ENCODE measurements around the gene CENATAC. TPM values are rescaled to one million over a fixed set of nuclear protein-coding genes. Genes with fewer than 3 reads are reported as not detected.
"Not testable (repeated sequence)": the region's sequence is repeated elsewhere in the genome, so short reads cannot be mapped to it uniquely, and the experiment has no call there.

Gene CENATAC
- total RNA-seq, 2 experiments from 2014 or later = 47.7 to 60.6 TPM

- Histone ChIP-seq H3K9me2 (ENCODE audit: insufficient read depth, low read length) (no peaks in the 10 kb centered on the region), H3K4me2 (ENCODE audit: low read length) (peak within 1 kb of the TSS; percentile 91), H3K4me1 (ENCODE audit: insufficient read depth, low read length, poor library complexity, severe bottlenecking) (peaks cover 13% of the 10 kb centered on the region), H3K27ac (ENCODE audit: low read depth, low read length, poor library complexity, severe bottlenecking) (peak within 1 kb of the TSS; percentile 65), H3K36me3 (ENCODE audit: insufficient read depth, low read length) (peaks cover 36% of the 10 kb centered on the region), H3K79me2 (ENCODE audit: insufficient read depth, low read depth, low read length) (peaks cover 22% of the 10 kb centered on the region), H3K4me3 (ENCODE audit: low read depth, low read length, poor library complexity, severe bottlenecking) (peak within 1 kb of the TSS; percentile 82), H3K9me3 (ENCODE audit: low read length) (no peaks in the 10 kb centered on the region), H2AFZ (ENCODE audit: low read length) (peak within 1 kb of the TSS; percentile 83), H4K20me1 (ENCODE audit: insufficient read depth, low read length) (no peaks in the 10 kb centered on the region)
- no TSS peak for BruUV-seq (replicated peaks)
- TF ChIP-seq EZH2phosphoT487 (IDR thresholded peaks at IDR 0.05; ENCODE audit: borderline replicate concordance, low read depth, low read length) (no peak), CTCF (conservative IDR thresholded peaks at IDR 0.05; ENCODE audit: low read length) (peak; percentile 50; the same call in 1 of the 2 replicates)
- POLR2A ChIA-PET = interaction anchor here (0.7 to 2.0 kb wide), 12 partner anchors 10 to 60 kb away, joined by 3 to 7 read pairs (median 4); partner anchors contain the start of genes CENATAC and VPS11
- peak; percentile 99 for DNase-seq (ENCODE audit: low spot score)
- CTCF ChIA-PET (ENCODE audit: unreplicated experiment) = interaction anchor here (0.6 to 1.0 kb wide), 3 partner anchors 34 to 207 kb away, joined by 3 to 4 read pairs (median 3); no protein-coding TSS in a partner anchor
- intact Hi-C loops (cut with micrococcal nuclease; ENCODE audit: unreplicated experiment) = loop anchor here (1.0 to 2.0 kb wide), 5 partner anchors 27 to 140 kb away; partner anchors contain the start of genes RPS25, SLC37A4 and TRAPPC4
Measured at GRCh38 chr11:119057000-119057769, 59.2 kb downstream of the CENATAC start, which contains the start of gene HYOU1. TSS of gene HYOU1 (minus strand) at chr11:119057205. CDS start at chr11:119056160, 1,045 bp downstream.

- CTCF ChIA-PET (ENCODE audit: unreplicated experiment); BruUV-seq (replicated peaks); DNase-seq (ENCODE audit: low spot score); intact Hi-C loops (cut with micrococcal nuclease; ENCODE audit: unreplicated experiment); H2AFZ ChIP-seq (ENCODE audit: low read length); H3K9me2 ChIP-seq (ENCODE audit: insufficient read depth, low read length); H3K9me3 ChIP-seq (ENCODE audit: low read length); H4K20me1 ChIP-seq (ENCODE audit: insufficient read depth, low read length); H3K4me3 ChIP-seq (ENCODE audit: low read depth, low read length, poor library complexity, severe bottlenecking); POLR2A ChIA-PET; H3K4me2 ChIP-seq (ENCODE audit: low read length); H3K27ac ChIP-seq (ENCODE audit: low read depth, low read length, poor library complexity, severe bottlenecking): not testable (repeated sequence)
- peaks cover 13% of the 10 kb centered on the region for H3K4me1 ChIP-seq (ENCODE audit: insufficient read depth, low read length, poor library complexity, severe bottlenecking)
- peaks cover 22% of the 10 kb centered on the region for H3K79me2 ChIP-seq (ENCODE audit: insufficient read depth, low read depth, low read length)
- peaks cover 17% of the 10 kb centered on the region for H3K36me3 ChIP-seq (ENCODE audit: insufficient read depth, low read length)
Measured at GRCh38 chr11:119059128-119059527, 61.2 kb downstream of the CENATAC start.

- Histone ChIP-seq H2AFZ (ENCODE audit: low read length) (no peak overlapping the region), H3K36me3 (ENCODE audit: insufficient read depth, low read length) (no peaks in the 10 kb centered on the region), H4K20me1 (ENCODE audit: insufficient read depth, low read length) (no peaks in the 10 kb centered on the region), H3K4me3 (ENCODE audit: low read depth, low read length, poor library complexity, severe bottlenecking) (no peak overlapping the region), H3K4me1 (ENCODE audit: insufficient read depth, low read length, poor library complexity, severe bottlenecking) (peaks cover 16% of the 10 kb centered on the region), H3K27ac (ENCODE audit: low read depth, low read length, poor library complexity, severe bottlenecking) (no peak overlapping the region), H3K9me2 (ENCODE audit: insufficient read depth, low read length) (no peaks in the 10 kb centered on the region), H3K9me3 (ENCODE audit: low read length) (no peaks in the 10 kb centered on the region), H3K4me2 (ENCODE audit: low read length) (no peak overlapping the region), H3K79me2 (ENCODE audit: insufficient read depth, low read depth, low read length) (peaks cover 11% of the 10 kb centered on the region; the same call in 1 of the 2 replicates)
- no peak for DNase-seq (ENCODE audit: low spot score)
- intact Hi-C loops (cut with micrococcal nuclease; ENCODE audit: unreplicated experiment) = no loop called here
- POLR2A ChIA-PET = interaction anchor here (0.5 to 0.6 kb wide), 3 partner anchors 11 to 54 kb away, joined by 3 to 4 read pairs (median 4); partner anchors contain the start of gene HMBS
- no TSS peak for BruUV-seq (replicated peaks)
- CTCF ChIA-PET (ENCODE audit: unreplicated experiment) = no interaction called here
- TF ChIP-seq EZH2phosphoT487 (IDR thresholded peaks at IDR 0.05; ENCODE audit: borderline replicate concordance, low read depth, low read length) = no peak
Measured at GRCh38 chr11:119061256-119061655, 63.3 kb downstream of the CENATAC start.
